Progenitor cell of endocrine pancreas (in vitro differentiated cells): ENCODE measurements around the gene SLC48A1. TPM values are rescaled to one million over a fixed set of nuclear protein-coding genes. Genes with fewer than 3 reads are reported as not detected.

ENCODE experiments used
- DNase-seq: peaks from one replicate; pipeline ENCODE4 v3.0.0; 2021; ENCODE audit warnings: low spot score; ENCODE audit not compliant: unreplicated experiment
- H3K27ac Mint-ChIP-seq: 2 replicates; pipeline ENCODE4 v1.8.0; 2021; ENCODE audit warnings: mild to moderate bottlenecking, moderate library complexity, mixed read lengths
- H3K27me3 Mint-ChIP-seq: 2 replicates; pipeline ENCODE4 v1.8.0; 2021; ENCODE audit warnings: mixed read lengths
- H3K36me3 Mint-ChIP-seq: 2 replicates; pipeline ENCODE4 v1.8.0; 2022; ENCODE audit warnings: mixed read lengths; ENCODE audit not compliant: insufficient read depth
- H3K4me1 Mint-ChIP-seq: 2 replicates; pipeline ENCODE4 v1.8.0; 2021; ENCODE audit warnings: low read depth, mixed read lengths
- H3K4me3 Mint-ChIP-seq: 2 replicates; pipeline ENCODE4 v1.8.0; 2021; ENCODE audit warnings: low read depth, mild to moderate bottlenecking, moderate library complexity, mixed read lengths
- H3K9me3 Mint-ChIP-seq: 2 replicates; pipeline ENCODE4 v1.8.0; 2021; ENCODE audit warnings: low read depth, mixed read lengths
- CTCF ChIP-seq: fragments of 200-600 bp; sonication (generic); IDR thresholded peaks from one replicate; pipeline ENCODE4 v1.5.0; 2021; ENCODE audit warnings: antibody characterized with exemption, mild to moderate bottlenecking; ENCODE audit not compliant: unreplicated experiment
- total RNA-seq: library from RNA; stranded (reverse); gene quantifications from 2 replicates; pipeline ENCODE4 v1.2.1, GENCODE V29; 2021

SLC48A1 gene
- total RNA-seq, 1 donor from 2014 or later: 15.1 TPM

- peaks cover 7% of the 10 kb centered on the region for H3K4me1 Mint-ChIP-seq
Observed at GRCh38 chr12:47801904-47802246, 28.8 kb downstream of the SLC48A1 start.

GRCh38 chr12:47802312-47802711 is 29.3 kb downstream of the SLC48A1 start:
- Mint-ChIP-seq H3K36me3 (peaks cover 1% of the 10 kb centered on the region), H3K27me3 (no peaks in the 10 kb centered on the region), H3K27ac (no peak overlapping the region), H3K4me3 (no peak overlapping the region), H3K9me3 (no peaks in the 10 kb centered on the region), H3K4me1 (peaks cover 12% of the 10 kb centered on the region)
- peak; percentile 46 for TF ChIP-seq CTCF
- DNase-seq: no peak

More at GRCh38 chr12:47801904-47802246, 28.8 kb downstream of the SLC48A1 start:
- Mint-ChIP-seq H3K4me3 (no peak overlapping the region), H3K9me3 (no peaks in the 10 kb centered on the region), H3K27ac (no peak overlapping the region), H3K27me3 (no peaks in the 10 kb centered on the region), H3K36me3 (peaks cover 1% of the 10 kb centered on the region)
- TF ChIP-seq CTCF: no peak
- DNase-seq: no peak

GRCh38 chr12:47803191-47803875 is 30.3 kb downstream of the SLC48A1 start:
- peaks cover 15% of the 10 kb centered on the region for H3K4me1 Mint-ChIP-seq
- TF ChIP-seq CTCF: no peak
- peak overlapping the region; percentile 14 for H3K27ac Mint-ChIP-seq

GRCh38 chr12:47804171-47804570 is 31.1 kb downstream of the SLC48A1 start:
- H3K27me3 Mint-ChIP-seq: no peaks in the 10 kb centered on the region
- no peaks in the 10 kb centered on the region for H3K36me3 Mint-ChIP-seq
- TF ChIP-seq CTCF: no peak
- DNase-seq: no peak
- no peaks in the 10 kb centered on the region for H3K9me3 Mint-ChIP-seq
- H3K27ac Mint-ChIP-seq: no peak overlapping the region
- peaks cover 17% of the 10 kb centered on the region for H3K4me1 Mint-ChIP-seq
- H3K4me3 Mint-ChIP-seq: no peak overlapping the region

More at GRCh38 chr12:47803191-47803875, 30.3 kb downstream of the SLC48A1 start:
- Mint-ChIP-seq H3K36me3 (no peaks in the 10 kb centered on the region), H3K9me3 (no peaks in the 10 kb centered on the region), H3K27me3 (no peaks in the 10 kb centered on the region), H3K4me3 (no peak overlapping the region)
- DNase-seq: no peak

GRCh38 chr12:47805417-47805816 is 32.4 kb downstream of the SLC48A1 start:
- no peak overlapping the region for H3K27ac Mint-ChIP-seq

More at GRCh38 chr12:47805417-47805816, 32.4 kb downstream of the SLC48A1 start:
- H3K27me3 Mint-ChIP-seq: no peaks in the 10 kb centered on the region
- no peaks in the 10 kb centered on the region for H3K36me3 Mint-ChIP-seq
- no peak for DNase-seq
- peaks cover 18% of the 10 kb centered on the region for H3K4me1 Mint-ChIP-seq
- H3K4me3 Mint-ChIP-seq: no peak overlapping the region
- TF ChIP-seq CTCF: no peak
- H3K9me3 Mint-ChIP-seq: no peaks in the 10 kb centered on the region
